GM12864 (cell line): ENCODE data around the gene MPIG6B.

ENCODE experiments used
- DNase-seq: peaks from one replicate; pipeline ENCODE4 v3.0.0-alpha.2; 2011; ENCODE audit warnings: low read depth
- H3K4me3 ChIP-seq: 2 replicates; pipeline ENCODE4 v1.5.1; 2011; ENCODE audit warnings: mild to moderate bottlenecking, low read depth, low read length, control low read depth
- CTCF ChIP-seq: IDR thresholded peaks from 2 replicates; pipeline ENCODE4 v1.5.1; 2011; ENCODE audit warnings: low read depth, mild to moderate bottlenecking, moderate library complexity, low read length, control low read depth, inconsistent platforms; ENCODE audit errors: missing control alignments

The MPIG6B gene

DNA sequence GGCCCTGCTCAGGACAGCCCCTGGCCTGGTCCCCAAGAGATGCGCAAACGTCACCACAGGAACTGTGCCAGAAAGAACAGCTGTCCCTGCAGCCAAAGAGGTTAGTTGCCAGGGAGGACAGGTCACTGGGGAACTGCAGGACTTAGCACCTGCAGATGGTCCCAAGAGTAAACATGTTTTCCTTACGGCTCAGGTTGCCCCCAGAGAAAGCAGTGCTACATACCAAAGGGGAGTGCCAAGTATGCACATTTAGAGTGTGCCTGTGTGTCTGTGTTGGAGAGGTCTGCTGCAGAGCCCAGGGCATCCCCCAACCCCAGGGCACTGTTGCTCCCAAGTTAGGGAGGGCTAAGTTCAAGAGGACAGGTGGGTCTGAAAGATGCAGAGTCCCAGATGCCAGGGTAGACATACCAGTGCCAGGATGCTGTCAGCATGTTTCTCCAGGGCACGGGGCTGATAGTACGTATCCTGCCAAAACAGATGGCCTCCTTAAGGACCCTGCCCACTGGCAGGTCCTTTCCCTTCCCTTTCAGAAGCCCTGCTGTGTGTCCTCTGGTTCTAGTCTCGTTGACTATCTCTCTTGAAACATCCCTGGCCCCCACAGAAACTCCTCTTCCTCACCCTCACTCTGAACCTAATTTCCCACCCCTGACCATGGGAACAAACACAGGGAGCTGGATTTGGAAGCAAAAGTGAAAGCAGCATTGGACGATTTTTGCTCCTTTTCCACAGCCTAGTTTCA is 21.3 kb upstream of the MPIG6B start:
- no peak for TF ChIP-seq CTCF
- no peak for DNase-seq
- peak overlapping the region; percentile 90 for H3K4me3 ChIP-seq

GRCh38 chr6:31702405-31702818 is 20.8 kb upstream of the MPIG6B start:
- H3K4me3 ChIP-seq = peak overlapping the region; percentile 90
- DNase-seq = no peak
- no peak for TF ChIP-seq CTCF

GRCh38 chr6:31702819-31703716 is 20.1 kb upstream of the MPIG6B start, which contains the start of gene ABHD16A:
Gene ABHD16A (minus strand): TSS chr6:31703324. CDS start chr6:31703281, 43 bp downstream.
- DNase-seq = peak; percentile 96
- TF ChIP-seq CTCF = no peak
- H3K4me3 ChIP-seq = peak within 1 kb of the TSS; percentile 90

DNA sequence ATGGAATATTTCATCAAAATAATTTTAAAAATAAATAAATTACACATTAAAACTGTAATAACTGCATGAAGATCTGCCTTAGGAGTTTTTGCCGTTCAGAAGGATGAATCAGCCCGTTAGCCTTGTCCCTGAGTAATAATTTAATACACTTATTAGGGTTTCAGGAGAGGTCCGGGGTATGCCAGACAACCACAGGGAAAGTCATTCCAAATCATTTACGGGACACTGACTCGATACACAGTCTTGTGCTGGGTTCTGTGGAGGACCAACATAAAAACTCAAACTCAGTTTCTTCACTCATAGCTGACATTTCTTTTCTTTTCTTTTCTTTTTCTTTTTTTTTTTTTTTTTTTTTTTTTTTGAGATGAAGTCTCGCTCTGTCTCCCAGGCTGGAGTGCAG is 17.2 kb upstream of the MPIG6B start:
- DNase-seq = no peak
- no peak for TF ChIP-seq CTCF
- H3K4me3 ChIP-seq = no peak overlapping the region

DNA sequence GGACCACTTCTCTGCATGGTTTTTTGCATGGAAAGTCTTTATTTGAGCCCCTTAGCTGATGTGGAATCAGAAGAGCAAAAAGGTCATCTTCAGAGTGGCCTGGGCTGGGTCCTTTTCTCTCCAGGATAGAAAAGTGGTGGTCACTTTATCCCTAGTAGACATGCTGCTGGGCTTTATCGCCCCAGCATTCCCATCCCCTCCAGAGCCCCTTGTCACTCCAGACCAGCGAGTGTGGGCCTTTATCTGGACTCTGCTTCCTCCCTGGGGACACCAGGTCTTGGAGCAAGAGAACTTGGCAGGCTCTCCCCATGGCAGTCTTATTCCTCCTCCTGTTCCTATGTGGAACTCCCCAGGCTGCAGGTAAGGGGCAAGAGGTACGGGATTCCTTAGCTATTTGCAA is 16.6 kb upstream of the MPIG6B start, which contains the start of gene LY6G6F:
LY6G6F (plus strand) TSS at position 268 of the 400 bp plus-strand sequence; CDS start at position 309, 41 bp downstream.
- TF ChIP-seq CTCF = no peak
- H3K4me3 ChIP-seq = no peak within 1 kb of the TSS
- no peak for DNase-seq

GRCh38 chr6:31707701-31708100 is 15.5 kb upstream of the MPIG6B start:
- no peak for TF ChIP-seq CTCF
- H3K4me3 ChIP-seq = no peak overlapping the region
- DNase-seq = no peak
